ENCODE measurements around the gene METTL26.

Gene METTL26

DNA sequence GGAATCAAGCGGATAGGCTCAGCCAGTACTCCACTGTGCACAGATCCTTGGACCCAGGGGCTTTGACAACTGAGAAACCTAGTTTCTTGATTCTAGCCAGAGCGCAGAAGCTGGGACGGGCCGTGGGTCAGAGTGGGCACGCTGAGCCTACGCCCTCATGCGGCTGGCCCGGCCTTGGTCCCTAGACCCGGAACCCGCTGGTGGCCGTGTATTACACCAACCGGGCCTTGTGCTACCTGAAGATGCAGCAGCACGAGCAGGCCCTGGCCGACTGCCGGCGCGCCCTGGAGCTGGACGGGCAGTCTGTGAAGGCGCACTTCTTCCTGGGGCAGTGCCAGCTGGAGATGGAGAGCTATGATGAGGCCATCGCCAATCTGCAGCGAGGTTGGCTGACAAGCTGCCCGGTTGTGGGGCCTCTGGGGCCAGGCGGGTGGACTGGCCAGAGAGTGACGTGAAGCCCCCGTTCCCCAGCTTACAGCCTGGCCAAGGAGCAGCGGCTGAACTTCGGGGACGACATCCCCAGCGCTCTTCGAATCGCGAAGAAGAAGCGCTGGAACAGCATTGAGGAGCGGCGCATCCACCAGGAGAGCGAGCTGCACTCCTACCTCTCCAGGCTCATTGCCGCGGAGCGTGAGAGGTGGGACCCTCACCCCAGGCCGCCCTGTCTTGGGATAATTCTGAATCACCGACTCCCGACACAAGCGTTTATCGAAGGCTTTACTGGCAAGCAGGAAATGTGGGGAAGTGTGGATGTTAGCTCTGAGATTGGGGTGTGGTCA lies 45.1 kb upstream of the METTL26 start:
- Histone ChIP-seq H3K4me3 (replicated peaks; ENCODE audit: insufficient read depth, low read length) (peak overlapping the region; percentile 62), H3K27me3 (ENCODE audit: insufficient read depth, poor library complexity, severe bottlenecking) (no peaks in the 10 kb centered on the region), H3K27ac (replicated peaks) (peak overlapping the region; percentile 86)
- DNase-seq (ENCODE audit: low read depth in 1 of 2, low spot score in 1 of 2): peak in 1 of 2 experiments; percentile 62
- TF ChIP-seq, protein P1, sequence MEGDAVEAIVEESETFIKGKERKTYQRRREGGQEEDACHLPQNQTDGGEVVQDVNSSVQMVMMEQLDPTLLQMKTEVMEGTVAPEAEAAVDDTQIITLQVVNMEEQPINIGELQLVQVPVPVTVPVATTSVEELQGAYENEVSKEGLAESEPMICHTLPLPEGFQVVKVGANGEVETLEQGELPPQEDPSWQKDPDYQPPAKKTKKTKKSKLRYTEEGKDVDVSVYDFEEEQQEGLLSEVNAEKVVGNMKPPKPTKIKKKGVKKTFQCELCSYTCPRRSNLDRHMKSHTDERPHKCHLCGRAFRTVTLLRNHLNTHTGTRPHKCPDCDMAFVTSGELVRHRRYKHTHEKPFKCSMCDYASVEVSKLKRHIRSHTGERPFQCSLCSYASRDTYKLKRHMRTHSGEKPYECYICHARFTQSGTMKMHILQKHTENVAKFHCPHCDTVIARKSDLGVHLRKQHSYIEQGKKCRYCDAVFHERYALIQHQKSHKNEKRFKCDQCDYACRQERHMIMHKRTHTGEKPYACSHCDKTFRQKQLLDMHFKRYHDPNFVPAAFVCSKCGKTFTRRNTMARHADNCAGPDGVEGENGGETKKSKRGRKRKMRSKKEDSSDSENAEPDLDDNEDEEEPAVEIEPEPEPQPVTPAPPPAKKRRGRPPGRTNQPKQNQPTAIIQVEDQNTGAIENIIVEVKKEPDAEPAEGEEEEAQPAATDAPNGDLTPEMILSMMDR (IDR thresholded peaks at IDR 0.05; ENCODE audit: insufficient read depth, low read length): peak; percentile 13
- TF ChIP-seq SPI1 (IDR thresholded peaks at IDR 0.05; ENCODE audit: borderline replicate concordance, low read depth): no peak
- TF ChIP-seq GABPA (IDR thresholded peaks at IDR 0.05; ENCODE audit: low read depth): no peak
- TF ChIP-seq, protein P2, sequence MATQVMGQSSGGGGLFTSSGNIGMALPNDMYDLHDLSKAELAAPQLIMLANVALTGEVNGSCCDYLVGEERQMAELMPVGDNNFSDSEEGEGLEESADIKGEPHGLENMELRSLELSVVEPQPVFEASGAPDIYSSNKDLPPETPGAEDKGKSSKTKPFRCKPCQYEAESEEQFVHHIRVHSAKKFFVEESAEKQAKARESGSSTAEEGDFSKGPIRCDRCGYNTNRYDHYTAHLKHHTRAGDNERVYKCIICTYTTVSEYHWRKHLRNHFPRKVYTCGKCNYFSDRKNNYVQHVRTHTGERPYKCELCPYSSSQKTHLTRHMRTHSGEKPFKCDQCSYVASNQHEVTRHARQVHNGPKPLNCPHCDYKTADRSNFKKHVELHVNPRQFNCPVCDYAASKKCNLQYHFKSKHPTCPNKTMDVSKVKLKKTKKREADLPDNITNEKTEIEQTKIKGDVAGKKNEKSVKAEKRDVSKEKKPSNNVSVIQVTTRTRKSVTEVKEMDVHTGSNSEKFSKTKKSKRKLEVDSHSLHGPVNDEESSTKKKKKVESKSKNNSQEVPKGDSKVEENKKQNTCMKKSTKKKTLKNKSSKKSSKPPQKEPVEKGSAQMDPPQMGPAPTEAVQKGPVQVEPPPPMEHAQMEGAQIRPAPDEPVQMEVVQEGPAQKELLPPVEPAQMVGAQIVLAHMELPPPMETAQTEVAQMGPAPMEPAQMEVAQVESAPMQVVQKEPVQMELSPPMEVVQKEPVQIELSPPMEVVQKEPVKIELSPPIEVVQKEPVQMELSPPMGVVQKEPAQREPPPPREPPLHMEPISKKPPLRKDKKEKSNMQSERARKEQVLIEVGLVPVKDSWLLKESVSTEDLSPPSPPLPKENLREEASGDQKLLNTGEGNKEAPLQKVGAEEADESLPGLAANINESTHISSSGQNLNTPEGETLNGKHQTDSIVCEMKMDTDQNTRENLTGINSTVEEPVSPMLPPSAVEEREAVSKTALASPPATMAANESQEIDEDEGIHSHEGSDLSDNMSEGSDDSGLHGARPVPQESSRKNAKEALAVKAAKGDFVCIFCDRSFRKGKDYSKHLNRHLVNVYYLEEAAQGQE (IDR thresholded peaks at IDR 0.05; ENCODE audit: insufficient replicate concordance, low read depth): no peak
- peak; percentile 36; the same call in 1 of the 2 replicates for TF ChIP-seq POLR2AphosphoS5 (IDR thresholded peaks at IDR 0.05; ENCODE audit: low read depth)

DNA sequence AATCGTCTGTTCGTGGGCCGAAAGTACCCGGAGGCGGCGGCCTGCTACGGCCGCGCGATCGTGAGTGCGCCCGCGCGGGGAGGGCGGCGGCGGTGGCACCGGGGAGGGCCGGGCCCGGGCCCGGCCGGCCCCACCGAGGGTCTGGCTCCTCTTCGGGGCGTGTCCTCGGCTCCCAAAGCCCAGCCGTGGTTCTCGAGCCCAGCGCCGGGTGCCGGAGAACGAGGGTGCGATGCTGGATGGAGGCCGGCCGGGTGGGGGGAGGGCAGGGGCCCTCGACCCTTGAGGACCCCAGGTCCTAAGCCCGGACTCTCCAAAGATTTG lies 44.5 kb upstream of the METTL26 start:
- peak overlapping the region; percentile 86 for H3K27ac ChIP-seq (replicated peaks)
- no peak for DNase-seq (ENCODE audit: low read depth in 1 of 2, low spot score in 1 of 2)
- no peaks in the 10 kb centered on the region for H3K27me3 ChIP-seq (ENCODE audit: insufficient read depth, poor library complexity, severe bottlenecking)
- no peak for TF ChIP-seq POLR2AphosphoS5 (IDR thresholded peaks at IDR 0.05; ENCODE audit: low read depth)
- TF ChIP-seq, protein P2 (IDR thresholded peaks at IDR 0.05; ENCODE audit: insufficient replicate concordance, low read depth): no peak
- H3K4me3 ChIP-seq (replicated peaks; ENCODE audit: insufficient read depth, low read length): peak overlapping the region; percentile 62

DNA sequence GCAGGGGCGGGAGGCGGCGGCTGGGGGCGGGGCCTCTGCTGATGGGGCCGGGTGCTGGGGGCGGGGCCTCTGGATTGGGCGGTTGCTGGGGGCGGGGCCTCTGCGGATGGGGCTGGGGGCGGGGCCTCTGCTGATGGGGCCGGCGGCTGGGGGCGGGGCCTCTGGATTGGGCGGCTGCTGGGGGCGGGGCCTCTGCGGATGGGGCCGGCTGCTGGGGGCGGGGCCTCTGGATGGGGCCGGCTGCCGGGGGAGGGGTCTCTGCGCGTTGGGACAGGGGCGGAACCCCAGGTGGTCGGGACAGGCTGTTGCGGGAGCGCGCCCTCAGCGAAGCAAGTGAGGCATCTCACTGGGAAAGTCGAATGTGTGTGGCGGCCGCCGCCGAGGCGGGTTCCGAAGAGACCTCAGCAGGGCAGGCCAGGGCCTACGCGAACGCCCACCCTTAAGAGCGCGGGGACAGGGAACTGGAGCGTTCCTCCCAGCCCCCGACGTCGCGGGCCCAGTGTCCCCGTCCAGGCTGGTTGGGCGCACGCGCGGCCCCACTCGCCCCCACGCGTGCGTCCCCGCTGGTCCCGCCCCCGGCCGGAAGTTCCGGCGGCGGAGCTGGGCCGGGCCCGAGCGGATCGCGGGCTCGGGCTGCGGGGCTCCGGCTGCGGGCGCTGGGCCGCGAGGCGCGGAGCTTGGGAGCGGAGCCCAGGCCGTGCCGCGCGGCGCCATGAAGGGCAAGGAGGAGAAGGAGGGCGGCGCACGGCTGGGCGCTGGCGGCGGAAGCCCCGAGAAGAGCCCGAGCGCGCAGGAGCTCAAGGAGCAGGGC lies 43.9 kb upstream of the METTL26 start, which contains the start of gene STUB1:
STUB1 (plus strand) TSS at position 597 of the 811 bp plus-strand sequence; CDS start at position 713, 116 bp downstream.
- Histone ChIP-seq H3K27ac (replicated peaks) (peak within 1 kb of the TSS; percentile 86), H3K27me3 (ENCODE audit: insufficient read depth, poor library complexity, severe bottlenecking) (no peaks in the 10 kb centered on the region), H3K4me3 (replicated peaks; ENCODE audit: insufficient read depth, low read length) (peak within 1 kb of the TSS; percentile 62)
- peak; percentile 84 to 85 for DNase-seq (ENCODE audit: low read depth in 1 of 2, low spot score in 1 of 2)
- peak; percentile 76 for TF ChIP-seq GABPA (IDR thresholded peaks at IDR 0.05; ENCODE audit: low read depth)
- TF ChIP-seq, protein P2 (IDR thresholded peaks at IDR 0.05; ENCODE audit: insufficient replicate concordance, low read depth): no peak
- TF ChIP-seq, protein P1 (IDR thresholded peaks at IDR 0.05; ENCODE audit: insufficient read depth, low read length): no peak
- TF ChIP-seq SPI1 (IDR thresholded peaks at IDR 0.05; ENCODE audit: borderline replicate concordance, low read depth): no peak
- peak; percentile 34 for TF ChIP-seq POLR2AphosphoS5 (IDR thresholded peaks at IDR 0.05; ENCODE audit: low read depth)
